Activated T-cell treated with anti-CD3 and anti-CD28 coated beads, Interleukin-2, amount 50 U/mL, for 4 hours (primary cell): ENCODE measurements around the gene SDK1. TPM values are rescaled to one million over a fixed set of nuclear protein-coding genes. Genes with fewer than 3 reads are reported as not detected.
"Not testable (repeated sequence)": the region's sequence is repeated elsewhere in the genome, so short reads cannot be mapped to it uniquely, and the experiment has no call there.

Experiments
- ATAC-seq, 2 donors: fragments of 200-7000 bp; cut with Tn5 transposase; one replicate each; pipeline ENCODE4 v1.10.0; 2021
- DNase-seq: peaks from one replicate; pipeline ENCODE4 v3.0.0-alpha.2; 2020
- H3K27me3 Mint-ChIP-seq: one replicate; pipeline ENCODE4 v1.8.0; 2021; ENCODE audit warnings: low read depth, mixed read lengths
- H3K36me3 Mint-ChIP-seq: one replicate; pipeline ENCODE4 v1.8.0; 2022; ENCODE audit warnings: mixed read lengths; ENCODE audit not compliant: insufficient read depth
- H3K4me1 Mint-ChIP-seq: one replicate; pipeline ENCODE4 v1.8.0; 2021; ENCODE audit warnings: low read depth, mixed read lengths
- H3K4me3 Mint-ChIP-seq: one replicate; pipeline ENCODE4 v1.8.0; 2021; ENCODE audit warnings: mild to moderate bottlenecking, moderate library complexity, mixed read lengths
- H3K9me3 Mint-ChIP-seq: one replicate; pipeline ENCODE4 v1.8.0; 2021; ENCODE audit warnings: mixed read lengths
- total RNA-seq, 3 donors: library from RNA; stranded (reverse); gene quantifications; one replicate each; pipeline ENCODE4 v1.2.1, GENCODE V29; 2021

The SDK1 gene
- total RNA-seq, 3 donors from 2014 or later = 0.05 to 0.79 (median 0.40) TPM

DNA sequence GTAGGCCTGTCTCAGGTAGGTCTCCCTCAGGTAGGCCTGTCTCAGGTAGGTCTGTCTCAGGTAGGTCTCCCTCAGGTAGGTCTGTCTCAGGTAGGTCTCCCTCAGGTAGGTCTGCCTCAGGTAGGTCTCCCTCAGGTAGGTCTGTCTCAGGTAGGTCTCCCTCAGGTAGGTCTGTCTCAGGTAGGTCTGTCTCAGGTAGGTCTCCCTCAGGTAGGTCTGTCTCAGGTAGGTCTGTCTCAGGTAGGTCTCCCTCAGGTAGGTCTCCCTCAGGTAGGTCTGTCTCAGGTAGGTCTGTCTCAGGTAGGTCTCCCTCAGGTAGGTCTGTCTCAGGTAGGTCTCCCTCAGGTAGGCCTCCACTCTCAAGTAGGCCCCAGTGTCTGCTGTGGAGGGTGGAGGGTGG is 281.1 kb downstream of the SDK1 start:
- H3K9me3 Mint-ChIP-seq = peaks cover 14% of the 10 kb centered on the region
- H3K36me3 Mint-ChIP-seq, H3K27me3 Mint-ChIP-seq: not testable (repeated sequence)

GRCh38 chr7:3585826-3586225 is 284.8 kb downstream of the SDK1 start:
- Mint-ChIP-seq H3K27me3 (no peaks in the 10 kb centered on the region), H3K4me1 (peaks cover 1% of the 10 kb centered on the region), H3K4me3 (no peak overlapping the region), H3K9me3 (no peaks in the 10 kb centered on the region), H3K36me3 (no peaks in the 10 kb centered on the region)
- DNase-seq (no peak), ATAC-seq (no peak)

More for the DNA sequence above, 281.1 kb downstream of the SDK1 start:
- DNase-seq, ATAC-seq, H3K4me1 Mint-ChIP-seq, H3K4me3 Mint-ChIP-seq: not testable (repeated sequence)

- Mint-ChIP-seq H3K4me3 (no peak overlapping the region), H3K27me3 (no peaks in the 10 kb centered on the region), H3K4me1 (peaks cover 1% of the 10 kb centered on the region), H3K36me3 (no peaks in the 10 kb centered on the region), H3K9me3 (no peaks in the 10 kb centered on the region)
- ATAC-seq (no peak), DNase-seq (no peak)
Observed at GRCh38 chr7:3588341-3588740, 287.3 kb downstream of the SDK1 start.

GRCh38 chr7:3589752-3590151 is 288.7 kb downstream of the SDK1 start:
- no peak for DNase-seq
- Mint-ChIP-seq H3K4me1 (peaks cover 1% of the 10 kb centered on the region), H3K4me3 (no peak overlapping the region), H3K27me3 (no peaks in the 10 kb centered on the region), H3K36me3 (no peaks in the 10 kb centered on the region), H3K9me3 (no peaks in the 10 kb centered on the region)
- ATAC-seq = no peak

DNA sequence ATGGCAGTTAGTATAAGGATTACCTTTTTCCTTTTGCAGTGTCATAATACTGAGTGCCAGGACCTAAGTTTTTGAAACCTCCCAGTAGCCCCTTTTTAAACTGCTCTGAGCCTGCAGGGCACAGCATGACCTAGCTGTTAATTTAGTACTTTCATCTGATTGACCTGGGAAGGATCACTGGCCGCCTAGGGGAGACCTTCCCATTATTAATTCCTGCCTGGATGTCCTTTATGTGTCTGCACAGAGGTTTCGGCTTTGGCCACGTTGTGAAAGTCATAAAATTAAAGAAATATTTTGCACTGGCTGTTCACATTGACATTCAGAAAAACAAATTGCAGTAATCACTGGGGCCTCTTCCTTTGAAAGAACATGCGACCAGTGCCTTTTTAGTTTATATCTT is 290.2 kb downstream of the SDK1 start:
- H3K4me3 Mint-ChIP-seq = no peak overlapping the region
- DNase-seq (no peak), ATAC-seq (no peak)
- peaks cover 1% of the 10 kb centered on the region for H3K4me1 Mint-ChIP-seq
- peaks cover 1% of the 10 kb centered on the region for H3K27me3 Mint-ChIP-seq
- no peaks in the 10 kb centered on the region for H3K9me3 Mint-ChIP-seq
- no peaks in the 10 kb centered on the region for H3K36me3 Mint-ChIP-seq

GRCh38 chr7:3591944-3592343 is 290.9 kb downstream of the SDK1 start:
- Mint-ChIP-seq H3K4me1 (peaks cover 1% of the 10 kb centered on the region), H3K27me3 (peaks cover 1% of the 10 kb centered on the region), H3K9me3 (no peaks in the 10 kb centered on the region), H3K36me3 (no peaks in the 10 kb centered on the region), H3K4me3 (no peak overlapping the region)
- DNase-seq (no peak), ATAC-seq (no peak)

GRCh38 chr7:3592401-3593134 is 291.5 kb downstream of the SDK1 start:
- Mint-ChIP-seq H3K36me3 (no peaks in the 10 kb centered on the region), H3K27me3 (peaks cover 1% of the 10 kb centered on the region), H3K4me3 (no peak overlapping the region), H3K4me1 (peaks cover 1% of the 10 kb centered on the region), H3K9me3 (no peaks in the 10 kb centered on the region)
- DNase-seq (no peak), ATAC-seq (no peak)

GRCh38 chr7:3594901-3595300 is 293.8 kb downstream of the SDK1 start:
- H3K4me3 Mint-ChIP-seq = no peak overlapping the region
- ATAC-seq (no peak), DNase-seq (no peak)
- no peaks in the 10 kb centered on the region for H3K4me1 Mint-ChIP-seq
- peaks cover 1% of the 10 kb centered on the region for H3K27me3 Mint-ChIP-seq
- no peaks in the 10 kb centered on the region for H3K9me3 Mint-ChIP-seq
- no peaks in the 10 kb centered on the region for H3K36me3 Mint-ChIP-seq

GRCh38 chr7:3598854-3599253 is 297.8 kb downstream of the SDK1 start:
- ATAC-seq = no peak
- Mint-ChIP-seq H3K27me3 (peaks cover 1% of the 10 kb centered on the region), H3K4me3 (no peak overlapping the region), H3K36me3 (no peaks in the 10 kb centered on the region), H3K9me3 (no peaks in the 10 kb centered on the region), H3K4me1 (no peaks in the 10 kb centered on the region)
- no peak for DNase-seq

DNA sequence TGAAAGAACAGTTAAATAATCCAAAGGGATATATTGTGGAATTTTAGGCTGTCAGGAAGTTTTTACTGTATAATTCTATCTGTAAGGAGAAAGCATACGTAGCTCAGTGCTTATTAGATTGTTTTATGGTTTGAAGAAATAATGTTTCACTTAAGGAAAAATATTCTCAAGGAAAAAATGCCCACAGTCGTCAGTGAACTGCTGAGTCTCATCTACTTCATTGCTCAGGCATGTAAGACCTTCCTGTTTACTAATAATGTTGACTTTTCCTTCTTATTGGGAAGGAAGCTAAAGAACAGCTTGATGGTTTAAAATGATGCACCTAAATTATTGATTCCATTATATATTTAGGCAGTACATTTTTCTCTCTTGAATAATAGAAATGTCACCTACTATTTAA is 304.2 kb downstream of the SDK1 start:
- Mint-ChIP-seq H3K4me1 (no peaks in the 10 kb centered on the region), H3K9me3 (peaks cover 4% of the 10 kb centered on the region), H3K27me3 (peaks cover 5% of the 10 kb centered on the region), H3K36me3 (no peaks in the 10 kb centered on the region), H3K4me3 (no peak overlapping the region)
- no peak for ATAC-seq
- no peak for DNase-seq

DNA sequence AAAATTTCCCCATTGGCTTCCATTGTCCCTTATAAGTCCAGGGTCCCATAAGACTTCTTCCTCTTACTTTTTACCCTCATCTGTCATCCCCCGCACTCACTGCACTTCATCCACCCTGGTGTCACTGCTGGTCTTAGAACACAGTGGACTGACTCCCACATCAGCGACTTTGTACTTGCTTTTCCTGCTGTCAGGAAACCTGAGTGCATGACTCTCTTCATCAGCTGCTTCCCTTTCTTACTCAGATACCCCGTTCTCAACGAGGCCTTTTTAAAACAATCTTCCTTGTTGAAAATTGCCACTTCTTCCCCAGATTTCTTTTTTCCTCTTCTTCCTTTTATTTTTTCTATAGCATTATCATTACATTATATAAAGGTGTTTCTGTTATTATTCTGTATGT is 305.4 kb downstream of the SDK1 start:
- ATAC-seq (no peak), DNase-seq (no peak)
- Mint-ChIP-seq H3K4me3 (no peak overlapping the region), H3K4me1 (no peaks in the 10 kb centered on the region), H3K27me3 (peaks cover 5% of the 10 kb centered on the region), H3K36me3 (no peaks in the 10 kb centered on the region), H3K9me3 (peaks cover 4% of the 10 kb centered on the region)

DNA sequence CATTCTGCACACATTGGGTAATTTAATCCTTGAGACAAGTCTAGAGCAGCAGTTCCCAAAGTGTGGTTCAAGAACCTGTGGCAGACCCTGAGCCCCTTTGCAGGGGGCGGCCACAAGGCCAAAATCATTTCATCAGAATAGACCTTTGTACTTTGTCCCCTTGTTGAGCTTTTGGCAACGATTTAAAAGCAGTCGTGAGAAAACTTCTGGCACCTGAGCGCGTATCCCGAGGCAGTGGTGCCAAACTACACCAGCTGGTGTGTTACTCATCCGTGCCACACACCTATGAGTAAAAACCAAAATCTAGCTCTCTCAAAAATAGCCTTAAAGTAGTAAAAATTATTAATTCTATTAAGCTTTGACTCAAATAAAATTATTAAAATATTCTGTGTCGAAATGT is 306.8 kb downstream of the SDK1 start:
- ATAC-seq = no peak
- Mint-ChIP-seq H3K27me3 (peaks cover 5% of the 10 kb centered on the region), H3K4me3 (no peak overlapping the region), H3K36me3 (no peaks in the 10 kb centered on the region), H3K4me1 (no peaks in the 10 kb centered on the region), H3K9me3 (peaks cover 4% of the 10 kb centered on the region)
- no peak for DNase-seq

DNA sequence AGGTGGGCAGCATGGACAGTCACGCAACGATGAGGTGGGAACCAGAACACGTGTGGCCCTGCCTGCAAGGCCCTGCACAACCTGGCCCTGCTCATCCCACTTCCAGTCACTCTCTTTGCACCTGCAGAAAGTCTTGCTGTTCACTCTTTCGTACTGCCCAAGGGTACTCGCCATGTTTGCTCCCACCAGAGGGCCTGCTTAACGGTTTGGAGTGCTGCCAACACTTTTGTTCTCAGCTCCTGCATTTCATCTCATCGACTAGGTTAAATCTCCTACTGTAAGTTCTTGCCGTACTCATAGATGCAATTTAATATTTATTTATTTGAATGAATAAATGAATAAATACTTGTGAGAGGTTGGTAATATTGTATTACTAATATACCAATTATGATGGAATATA is 315.3 kb downstream of the SDK1 start:
- H3K4me3 Mint-ChIP-seq = no peak overlapping the region
- ATAC-seq = no peak
- no peaks in the 10 kb centered on the region for H3K27me3 Mint-ChIP-seq
- no peak for DNase-seq
- H3K36me3 Mint-ChIP-seq = no peaks in the 10 kb centered on the region
- no peaks in the 10 kb centered on the region for H3K4me1 Mint-ChIP-seq
- peaks cover 9% of the 10 kb centered on the region for H3K9me3 Mint-ChIP-seq

GRCh38 chr7:3630081-3630480 is 329.0 kb downstream of the SDK1 start:
- ATAC-seq = no peak
- peaks cover 2% of the 10 kb centered on the region for H3K27me3 Mint-ChIP-seq

GRCh38 chr7:3634396-3634795 is 333.3 kb downstream of the SDK1 start:
- Mint-ChIP-seq H3K36me3 (no peaks in the 10 kb centered on the region), H3K4me3 (no peak overlapping the region), H3K9me3 (peaks cover 11% of the 10 kb centered on the region), H3K27me3 (peaks cover 5% of the 10 kb centered on the region), H3K4me1 (no peaks in the 10 kb centered on the region)
- DNase-seq (no peak), ATAC-seq (no peak)

More at GRCh38 chr7:3630081-3630480, 329.0 kb downstream of the SDK1 start:
- Mint-ChIP-seq H3K4me3 (no peak overlapping the region), H3K4me1 (no peaks in the 10 kb centered on the region), H3K36me3 (no peaks in the 10 kb centered on the region), H3K9me3 (peaks cover 18% of the 10 kb centered on the region)
- DNase-seq = no peak
